Brain microvascular endothelial cell (primary cell): ENCODE data around the gene PLPPR1.

Experiments
- DNase-seq: peaks from one replicate; pipeline ENCODE4 v3.0.0-alpha.2; 2020
- H3K27ac ChIP-seq: fragments of 250-450 bp; sonication (Bioruptor Pico); 2 replicates; pipeline ENCODE4 v1.5.1; 2020; ENCODE audit warnings: mild to moderate bottlenecking, moderate library complexity
- H3K27me3 ChIP-seq: fragments of 250-450 bp; sonication (Bioruptor Pico); replicated peaks from 2 replicates; pipeline ENCODE4 v1.5.1; 2020; ENCODE audit warnings: mild to moderate bottlenecking
- H3K36me3 ChIP-seq: fragments of 250-450 bp; sonication (Bioruptor Pico); replicated peaks from 2 replicates; pipeline ENCODE4 v1.5.1; 2020; ENCODE audit warnings: mild to moderate bottlenecking
- H3K4me3 ChIP-seq: 2 replicates; pipeline ENCODE4 v1.5.1; 2011; ENCODE audit warnings: low read depth, mild to moderate bottlenecking, control low read depth, low read length, moderate library complexity
- CTCF ChIP-seq: IDR thresholded peaks from 2 replicates; pipeline ENCODE4 v1.5.1; 2011; ENCODE audit warnings: low read depth, mild to moderate bottlenecking, moderate library complexity, low read length, control low read depth, inconsistent platforms; ENCODE audit errors: missing control alignments
- in situ Hi-C: cut with HindIII; loops from 2 replicates; pipeline ENCODE4 v1.10.0; 2017; ENCODE audit warnings: low sequenced_read_pairs, low pct_ligation_motif_present

PLPPR1 gene

GRCh38 chr9:101083448-101084202 lies 55.1 kb downstream of the PLPPR1 start:
- Histone ChIP-seq H3K36me3 (no peaks in the 10 kb centered on the region), H3K27ac (no peak overlapping the region), H3K4me3 (no peak overlapping the region), H3K27me3 (no peaks in the 10 kb centered on the region)
- DNase-seq = no peak
- in situ Hi-C loops = no loop called here
- TF ChIP-seq CTCF = no peak

DNA sequence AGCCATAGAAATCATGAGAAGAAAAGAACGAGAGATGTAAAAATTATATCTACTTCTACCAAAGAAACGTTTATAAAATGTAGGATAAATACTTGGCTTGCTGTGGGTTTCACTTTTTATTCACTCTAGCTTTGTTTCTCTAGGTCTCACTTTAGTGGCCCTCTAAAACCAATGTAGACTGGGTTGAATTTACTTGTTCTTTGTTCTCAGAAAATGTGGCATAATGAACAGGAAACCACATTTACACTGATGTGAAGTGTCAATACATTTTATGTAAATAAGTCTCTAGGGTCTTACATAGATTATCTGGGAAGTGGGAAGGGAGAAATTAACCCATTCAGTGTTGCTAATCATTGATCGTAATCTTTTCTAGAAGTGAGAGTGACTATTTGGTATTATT lies 58.9 kb downstream of the PLPPR1 start:
- in situ Hi-C loops = no loop called here
- TF ChIP-seq CTCF = no peak
- no peak overlapping the region for H3K4me3 ChIP-seq

DNA sequence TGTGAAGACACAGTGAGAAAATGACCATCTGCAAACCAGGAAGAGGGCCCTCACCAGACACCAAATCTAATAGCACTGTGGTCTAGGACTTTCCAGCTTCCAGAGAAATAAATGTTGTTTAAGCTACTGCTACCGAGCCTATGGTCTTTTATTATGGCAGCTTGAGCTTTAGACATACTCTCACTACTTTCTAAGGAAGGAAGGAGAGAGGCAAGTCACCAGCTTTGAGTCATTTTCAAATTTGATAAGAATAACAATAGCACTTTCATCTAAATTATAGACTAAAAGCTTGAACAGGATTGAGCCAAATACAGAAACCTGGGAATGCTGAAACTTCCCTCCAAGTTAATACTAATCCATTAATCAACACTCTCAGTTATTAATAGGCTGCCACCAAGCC lies 64.4 kb downstream of the PLPPR1 start:
- TF ChIP-seq CTCF = no peak
- Histone ChIP-seq H3K4me3 (no peak overlapping the region), H3K36me3 (no peaks in the 10 kb centered on the region), H3K27ac (no peak overlapping the region), H3K27me3 (no peaks in the 10 kb centered on the region)
- in situ Hi-C loops = no loop called here
- DNase-seq = no peak

More for the DNA sequence above, 58.9 kb downstream of the PLPPR1 start:
- no peaks in the 10 kb centered on the region for H3K36me3 ChIP-seq
- H3K27ac ChIP-seq = no peak overlapping the region
- H3K27me3 ChIP-seq = no peaks in the 10 kb centered on the region
- no peak for DNase-seq

DNA sequence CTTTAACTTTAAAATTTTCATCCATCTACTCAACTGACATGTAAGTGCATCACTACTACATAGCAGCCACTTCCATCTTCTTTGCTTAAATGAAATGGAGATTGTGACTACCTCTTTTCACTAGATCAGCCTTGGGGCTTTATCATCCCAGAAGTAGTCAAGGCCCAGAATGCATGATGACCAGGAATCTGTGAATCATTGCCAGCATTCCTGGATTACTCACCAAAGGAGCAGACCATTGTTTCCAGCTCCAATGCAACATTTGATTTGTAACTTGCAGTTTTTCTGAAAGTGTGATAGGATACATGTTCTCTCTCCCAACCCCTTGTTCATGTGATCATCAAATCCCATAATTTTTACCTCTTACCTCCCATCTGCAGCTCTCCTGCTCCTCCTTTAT lies 65.1 kb downstream of the PLPPR1 start:
- no peak for DNase-seq
- Histone ChIP-seq H3K27me3 (no peaks in the 10 kb centered on the region), H3K36me3 (no peaks in the 10 kb centered on the region), H3K4me3 (no peak overlapping the region), H3K27ac (no peak overlapping the region)
- no peak for TF ChIP-seq CTCF
- in situ Hi-C loops = no loop called here

- H3K4me3 ChIP-seq = no peak overlapping the region
- H3K27ac ChIP-seq = no peak overlapping the region
- TF ChIP-seq CTCF = no peak
- DNase-seq = no peak
- H3K27me3 ChIP-seq = no peaks in the 10 kb centered on the region
- in situ Hi-C loops = no loop called here
- no peaks in the 10 kb centered on the region for H3K36me3 ChIP-seq
These were observed 66.2 kb downstream of the PLPPR1 start for GRCh38 chr9:101094686-101095085.

DNA sequence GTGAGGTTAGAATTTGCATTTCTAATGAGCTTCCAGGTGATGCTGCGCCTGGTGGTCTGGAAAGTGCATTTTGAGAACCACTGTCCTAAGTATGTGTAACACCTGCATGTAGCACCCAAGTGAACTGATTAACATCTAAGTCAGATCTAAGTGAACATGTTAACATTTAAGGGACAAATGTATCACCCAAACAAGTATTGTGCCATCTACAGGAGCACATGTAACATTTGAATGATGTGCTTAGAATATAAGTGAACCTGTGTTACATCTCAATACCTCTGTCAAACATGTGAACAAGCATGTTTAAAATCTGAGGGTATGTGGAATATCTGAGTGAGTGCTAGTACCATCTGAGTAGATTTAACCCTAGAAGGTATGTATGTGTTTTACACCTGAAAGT lies 68.7 kb downstream of the PLPPR1 start:
- H3K27ac ChIP-seq = no peak overlapping the region
- H3K27me3 ChIP-seq = no peaks in the 10 kb centered on the region
- H3K4me3 ChIP-seq = no peak overlapping the region
- H3K36me3 ChIP-seq = no peaks in the 10 kb centered on the region
- no peak for DNase-seq
- TF ChIP-seq CTCF = no peak
- in situ Hi-C loops = no loop called here
